Lower leg skin (tissue), 3 donors: ENCODE data around the gene PRTFDC1.

ENCODE experiments used
- CTCF ChIP-seq, 3 donors: fragments of 450-650 bp; IDR thresholded peaks; one replicate each; pipeline ENCODE4 v1.5.1; 2016; ENCODE audit warnings: antibody characterized with exemption in 3 of 3, mild to moderate bottlenecking in 3 of 3, moderate library complexity in 2 of 3
- POLR2A ChIP-seq, 2 donors: fragments of 450-650 bp; IDR thresholded peaks; one replicate each; pipeline ENCODE4 v1.6.1; 2016 to 2017; ENCODE audit warnings: antibody characterized with exemption in 2 of 2, mild to moderate bottlenecking in 1 of 2, moderate library complexity in 1 of 2

DNA sequence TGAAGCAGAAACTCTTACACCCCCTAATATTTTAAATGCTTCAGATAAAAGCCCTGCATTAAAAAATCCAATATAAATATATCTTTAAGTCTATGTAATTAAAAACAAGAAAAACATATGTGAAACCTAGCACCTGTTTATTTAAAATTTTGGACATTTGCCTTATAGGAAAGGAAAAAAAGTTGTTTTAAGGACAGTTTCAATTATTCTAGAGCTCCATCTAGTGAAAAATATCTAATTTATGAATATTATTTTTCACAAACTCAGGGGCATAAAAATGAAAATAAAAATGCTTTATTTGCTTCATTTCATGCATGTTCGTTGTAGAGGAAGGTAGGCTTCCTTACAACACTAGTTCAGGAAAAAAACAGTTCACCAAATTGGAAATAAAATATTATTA, 37.5 kb upstream of the PRTFDC1 start:
- no peak for TF ChIP-seq POLR2A (IDR thresholded peaks at IDR 0.05)
- no peak for TF ChIP-seq CTCF (IDR thresholded peaks at IDR 0.05)
